Omental fat pad (tissue), 4 donors: ENCODE data around the gene GMDS. TPM values are rescaled to one million over a fixed set of nuclear protein-coding genes. Genes with fewer than 3 reads are reported as not detected.

Source experiments
- ATAC-seq: fragments of 150-250 bp; one replicate; pipeline ENCODE4 v1.9.1; 2016; ENCODE audit warnings: mild to moderate bottlenecking, moderate library complexity; ENCODE audit not compliant: low FRiP score
- DNase-seq: peaks from one replicate; pipeline ENCODE4 v3.0.0-alpha.2; 2019; ENCODE audit warnings: low spot score
- CTCF ChIP-seq, 3 donors: fragments of 450-650 bp; IDR thresholded peaks; one replicate each; pipeline ENCODE4 v1.5.1; 2016 to 2017; ENCODE audit warnings: antibody characterized with exemption in 3 of 3, mild to moderate bottlenecking in 3 of 3, moderate library complexity in 2 of 3
- total RNA-seq, 4 donors: library from RNA; depleted of rRNA; stranded (reverse); fragments of >200 nt; gene quantifications; one replicate each; pipeline ENCODE4 v1.1.0, GENCODE V29; 2016

Gene GMDS
- total RNA-seq, 4 donors from 2014 or later = 5.6 to 20.6 (median 10.7) TPM

GRCh38 chr6:1617466-1618310 lies 627.7 kb downstream of the GMDS start:
- DNase-seq (no peak), ATAC-seq (no peak)
- TF ChIP-seq CTCF (IDR thresholded peaks at IDR 0.05) = no peak

- TF ChIP-seq CTCF (IDR thresholded peaks at IDR 0.05) = no peak
- no peak for DNase-seq
- ATAC-seq = no peak
Measured at GRCh38 chr6:1616701-1617463, 628.5 kb downstream of the GMDS start.

GRCh38 chr6:1615853-1616420 lies 629.5 kb downstream of the GMDS start:
- no peak for ATAC-seq
- TF ChIP-seq CTCF (IDR thresholded peaks at IDR 0.05) = no peak
- DNase-seq = no peak

GRCh38 chr6:1615151-1615852 lies 630.1 kb downstream of the GMDS start:
- ATAC-seq (no peak), DNase-seq (no peak)
- TF ChIP-seq CTCF (IDR thresholded peaks at IDR 0.05) = no peak

- TF ChIP-seq CTCF (IDR thresholded peaks at IDR 0.05) = no peak
- DNase-seq (no peak), ATAC-seq (no peak)
Measured at GRCh38 chr6:1614448-1615150, 630.8 kb downstream of the GMDS start.

- no peak for TF ChIP-seq CTCF (IDR thresholded peaks at IDR 0.05)
- no peak for ATAC-seq
- no peak for DNase-seq
Measured at GRCh38 chr6:1613688-1614447, 631.5 kb downstream of the GMDS start.
